ENCODE results near the gene KAT2B. TPM values are rescaled to one million over a fixed set of nuclear protein-coding genes. Genes with fewer than 3 reads are reported as not detected.

KAT2B gene
- total and polyA plus RNA-seq, 2 of the 8 experiments (the other 6 are each of a cell fraction or from before 2014, with no cell fraction given), result 0.24 to 0.91 TPM

GRCh38 chr3:20160230-20160629, 120.0 kb downstream of the KAT2B start (continued):
- TF ChIP-seq RNF2 (IDR thresholded peaks at IDR 0.05; ENCODE audit: borderline replicate concordance, low read depth, low read length, missing control alignments, poor library complexity, severe bottlenecking), result no peak
- TF ChIP-seq ASH2L (IDR thresholded peaks at IDR 0.05; ENCODE audit: low read length), result no peak
- TF ChIP-seq SIN3A (conservative IDR thresholded peaks at IDR 0.05 in 1 of 2, IDR thresholded peaks at IDR 0.05 in 1 of 2; ENCODE audit: low read depth in 1 of 2, low read length in 2 of 2), result no peak
- TF ChIP-seq POU5F1 (IDR thresholded peaks at IDR 0.05; ENCODE audit: low read depth, low read length), result no peak
